ENCODE measurements around the gene HIKESHI. TPM values are rescaled to one million over a fixed set of nuclear protein-coding genes. Genes with fewer than 3 reads are reported as not detected.
A peak's percentile ranks its signal among the peaks of the same experiment; 100 is the strongest.
"Not testable (repeated sequence)": the region's sequence is repeated elsewhere in the genome, so short reads cannot be mapped to it uniquely, and the experiment has no call there.

Gene HIKESHI
- total RNA-seq, 1 experiment from 2014 or later: 69.9 TPM

GRCh38 chr11:86292912-86293616, 9.0 kb upstream of the HIKESHI start:
- no peak for DNase-seq (ENCODE audit: low read depth)

- DNase-seq (ENCODE audit: low read depth): no peak
Observed at GRCh38 chr11:86294026-86294425, 8.0 kb upstream of the HIKESHI start.

GRCh38 chr11:86301742-86302091, 323 bp upstream of the HIKESHI start:
- DNase-seq (ENCODE audit: low read depth): no peak

- DNase-seq (ENCODE audit: low read depth): peak; percentile 35
Observed at GRCh38 chr11:86303257-86303656, 1.2 kb downstream of the HIKESHI start.

- DNase-seq (ENCODE audit: low read depth): not testable (repeated sequence)
Observed at GRCh38 chr11:86308710-86309109, 6.7 kb downstream of the HIKESHI start.

- DNase-seq (ENCODE audit: low read depth): no peak
Observed at GRCh38 chr11:86313793-86314192, 11.8 kb downstream of the HIKESHI start.

GRCh38 chr11:86314636-86315035, 12.6 kb downstream of the HIKESHI start:
- DNase-seq (ENCODE audit: low read depth): no peak

GRCh38 chr11:86335131-86335767, 33.2 kb downstream of the HIKESHI start:
- DNase-seq (ENCODE audit: low read depth): no peak

- no peak for DNase-seq (ENCODE audit: low read depth)
Observed at GRCh38 chr11:86337227-86337626, 35.2 kb downstream of the HIKESHI start.

GRCh38 chr11:86341382-86341781, 39.3 kb downstream of the HIKESHI start:
- no peak for DNase-seq (ENCODE audit: low read depth)

GRCh38 chr11:86346513-86346912, 44.5 kb downstream of the HIKESHI start:
- no peak for DNase-seq (ENCODE audit: low read depth)

GRCh38 chr11:86355256-86355655, 53.2 kb downstream of the HIKESHI start:
- DNase-seq (ENCODE audit: low read depth): no peak

- not testable (repeated sequence) for DNase-seq (ENCODE audit: low read depth)
Observed at GRCh38 chr11:86357412-86357811, 55.4 kb downstream of the HIKESHI start.

- DNase-seq (ENCODE audit: low read depth): no peak
Observed at GRCh38 chr11:86358720-86359119, 56.7 kb downstream of the HIKESHI start.

GRCh38 chr11:86360775-86361395, 58.8 kb downstream of the HIKESHI start:
- peak; percentile 23 for DNase-seq (ENCODE audit: low read depth)

GRCh38 chr11:86363424-86363823, 61.4 kb downstream of the HIKESHI start:
- DNase-seq (ENCODE audit: low read depth): no peak

GRCh38 chr11:86365546-86365945, 63.5 kb downstream of the HIKESHI start:
- DNase-seq (ENCODE audit: low read depth): no peak

- DNase-seq (ENCODE audit: low read depth): no peak
Observed at GRCh38 chr11:86369668-86370067, 67.6 kb downstream of the HIKESHI start.

GRCh38 chr11:86370171-86370570, 68.1 kb downstream of the HIKESHI start:
- DNase-seq (ENCODE audit: low read depth): no peak

GRCh38 chr11:86370922-86371594, 69.0 kb downstream of the HIKESHI start:
- peak; percentile 43 for DNase-seq (ENCODE audit: low read depth)

- no peak for DNase-seq (ENCODE audit: low read depth)
Observed at GRCh38 chr11:86372041-86372440, 70.0 kb downstream of the HIKESHI start.

GRCh38 chr11:86372586-86372985, 70.5 kb downstream of the HIKESHI start:
- DNase-seq (ENCODE audit: low read depth): no peak

GRCh38 chr11:86374069-86374468, 72.0 kb downstream of the HIKESHI start:
- DNase-seq (ENCODE audit: low read depth): no peak
